ENCODE results near the gene LRRK2. TPM values are rescaled to one million over a fixed set of nuclear protein-coding genes. Genes with fewer than 3 reads are reported as not detected.

LRRK2 gene
- total and polyA plus RNA-seq, 10 of the 15 experiments (the other 5 are each of a cell fraction or from before 2014, with no cell fraction given) = 0.80 to 32.6 (median 1.4) TPM

- TF ChIP-seq LARP7 (IDR thresholded peaks at IDR 0.05) (no peak), ZNF384 (IDR thresholded peaks at IDR 0.05; ENCODE audit: borderline replicate concordance, low read depth, low read length) (peak; percentile 43; the same call in 1 of the 2 replicates), MLLT1 (IDR thresholded peaks at IDR 0.05) (peak; percentile 64; the same call in 1 of the 2 replicates), SUPT20H (IDR thresholded peaks at IDR 0.05; ENCODE audit: borderline replicate concordance, control insufficient read depth, low read depth, low read length) (no peak), JUNB (IDR thresholded peaks at IDR 0.05) (no peak), SMAD5 (IDR thresholded peaks at IDR 0.05; ENCODE audit: low read depth) (no peak)
- TF ChIP-seq, protein P1, sequence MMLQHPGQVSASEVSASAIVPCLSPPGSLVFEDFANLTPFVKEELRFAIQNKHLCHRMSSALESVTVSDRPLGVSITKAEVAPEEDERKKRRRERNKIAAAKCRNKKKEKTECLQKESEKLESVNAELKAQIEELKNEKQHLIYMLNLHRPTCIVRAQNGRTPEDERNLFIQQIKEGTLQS (IDR thresholded peaks at IDR 0.05; ENCODE audit: borderline replicate concordance, extremely low read depth, low read depth, low read length) = no peak
- no peaks in the 10 kb centered on the region for H4K20me1 ChIP-seq (ENCODE audit: control insufficient read depth, insufficient read depth)
- H2AFZ ChIP-seq (ENCODE audit: control insufficient read depth, low read depth, low read length) = no peak overlapping the region
- no peaks in the 10 kb centered on the region for H3K79me2 ChIP-seq (ENCODE audit: control insufficient read depth, insufficient read depth, low read length)
- H3K4me2 ChIP-seq (ENCODE audit: control insufficient read depth, insufficient read depth) = no peak overlapping the region
- no peak overlapping the region for H3K9ac ChIP-seq (ENCODE audit: control insufficient read depth, insufficient read depth, low read length)
- intact Hi-C loops (cut with micrococcal nuclease; ENCODE audit: unreplicated experiment) (loop anchor here (5.0 to 10.0 kb wide), 2 partner anchors 113 to 615 kb away; partner anchors contain the start of gene ABCD2), in situ Hi-C loops (cut with MboI) (loop anchor here (5.0 kb wide), 1 partner anchor 63 kb away; no protein-coding TSS in a partner anchor)
- H3K4me1 ChIP-seq (ENCODE audit: control insufficient read depth, insufficient read depth, low read length) = peaks cover 22% of the 10 kb centered on the region
- no TSS peak for BruUV-seq (replicated peaks)
- H3K9me3 ChIP-seq (replicated peaks; ENCODE audit: control insufficient read depth, insufficient read depth, low read length) = no peaks in the 10 kb centered on the region; the same call in 1 of the 3 replicates
- ChIA-PET CTCF (interaction anchor here (0.7 to 3.9 kb wide), 11 partner anchors 15 to 122 kb away, joined by 3 to 16 read pairs (median 4); no protein-coding TSS in a partner anchor), SMC1A (ENCODE audit: uncharacterized antibody, unreplicated experiment) (interaction anchor here (0.6 to 7.6 kb wide), 29 partner anchors 8 to 113 kb away, joined by 3 to 65 read pairs (median 5); no protein-coding TSS in a partner anchor), RAD21 (ENCODE audit: unreplicated experiment) (interaction anchor here (0.6 to 5.2 kb wide), 23 partner anchors 10 to 329 kb away, joined by 3 to 40 read pairs (median 5); no protein-coding TSS in a partner anchor), POLR2A (interaction anchor here (0.6 to 3.1 kb wide), 13 partner anchors 9 to 370 kb away, joined by 3 to 23 read pairs (median 4); no protein-coding TSS in a partner anchor)
- FAIRE-seq (no peak), ATAC-seq (peak; percentile 9), DNase-seq (ENCODE audit: low read depth, low spot score) (no peak)
- no peaks in the 10 kb centered on the region for H3K27me3 ChIP-seq (replicated peaks in 1 of 2; ENCODE audit: control insufficient read depth in 2 of 2, insufficient read depth in 2 of 2, low read length in 1 of 2)
- no peaks in the 10 kb centered on the region for H3K36me3 ChIP-seq (ENCODE audit: control insufficient read depth in 2 of 2, insufficient read depth in 2 of 2, low read length in 1 of 2)
- H3K27ac ChIP-seq (ENCODE audit: control insufficient read depth, insufficient read depth) = no peak overlapping the region
- WGBS (ENCODE audit: insufficient coverage, insufficient replicate concordance, low lambda C conversion rate, missing lambda C conversion rate) = 64% methylated on average over 10 of the region's 10 CpGs
- no peak overlapping the region for H3K4me3 ChIP-seq
Observed at GRCh38 chr12:40229690-40230651, 5.2 kb downstream of the LRRK2 start.
